Astrocyte of the cerebellum (primary cell): Measurements from ENCODE around the gene GRK6.

Experiments
- DNase-seq: peaks from one replicate; pipeline ENCODE4 v3.0.0-alpha.2; 2011; ENCODE audit warnings: low read depth
- H3K4me3 ChIP-seq: 2 replicates; pipeline ENCODE4 v1.5.1; 2011; ENCODE audit warnings: mild to moderate bottlenecking, low read depth, low read length, moderate library complexity
- in situ Hi-C: cut with HindIII; loops from 2 replicates; pipeline ENCODE4 v1.10.0; 2017; ENCODE audit warnings: low sequenced_read_pairs
- TF ChIP-seq, protein P1 (sequence below): IDR thresholded peaks from 2 replicates; pipeline ENCODE4 v1.5.1; 2012; ENCODE audit warnings: low read length, low read depth, moderate library complexity, mild to moderate bottlenecking; ENCODE audit errors: missing control alignments

Gene GRK6

DNA sequence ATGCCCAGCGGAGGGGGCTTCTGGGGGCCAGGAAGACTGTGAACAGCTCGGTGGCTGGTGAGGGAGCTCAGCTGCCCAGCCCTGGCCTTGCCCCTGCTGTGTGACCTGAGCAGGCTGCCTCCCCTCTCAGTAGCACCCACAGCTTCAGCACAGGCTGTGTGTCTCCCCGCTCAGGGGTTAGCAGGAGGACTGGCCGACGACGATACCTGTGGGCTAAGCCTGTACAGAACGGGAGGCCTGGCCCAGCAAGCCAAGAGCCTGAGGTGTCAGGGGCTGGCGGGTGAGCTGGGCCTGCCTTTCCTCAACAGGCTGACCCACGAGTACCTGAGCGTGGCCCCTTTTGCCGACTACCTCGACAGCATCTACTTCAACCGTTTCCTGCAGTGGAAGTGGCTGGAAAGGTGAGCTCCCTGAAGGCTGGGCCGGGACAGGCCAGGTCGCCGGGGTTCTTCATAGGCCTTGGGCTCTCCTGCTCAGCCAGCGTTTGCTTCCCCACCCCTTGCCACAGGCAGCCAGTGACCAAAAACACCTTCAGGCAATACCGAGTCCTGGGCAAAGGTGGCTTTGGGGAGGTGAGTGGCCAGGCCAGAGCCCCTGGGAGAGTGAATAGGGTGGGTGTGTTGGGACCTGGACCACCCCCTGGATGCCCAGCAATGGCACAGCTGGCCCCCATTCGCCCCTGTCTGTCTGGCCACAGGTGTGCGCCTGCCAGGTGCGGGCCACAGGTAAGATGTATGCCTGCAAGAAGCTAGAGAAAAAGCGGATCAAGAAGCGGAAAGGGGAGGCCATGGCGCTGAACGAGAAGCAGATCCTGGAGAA, 6.6 kb downstream of the GRK6 start:
- H3K4me3 ChIP-seq = no peak overlapping the region
- in situ Hi-C loops = no loop called here
- TF ChIP-seq, protein P1, sequence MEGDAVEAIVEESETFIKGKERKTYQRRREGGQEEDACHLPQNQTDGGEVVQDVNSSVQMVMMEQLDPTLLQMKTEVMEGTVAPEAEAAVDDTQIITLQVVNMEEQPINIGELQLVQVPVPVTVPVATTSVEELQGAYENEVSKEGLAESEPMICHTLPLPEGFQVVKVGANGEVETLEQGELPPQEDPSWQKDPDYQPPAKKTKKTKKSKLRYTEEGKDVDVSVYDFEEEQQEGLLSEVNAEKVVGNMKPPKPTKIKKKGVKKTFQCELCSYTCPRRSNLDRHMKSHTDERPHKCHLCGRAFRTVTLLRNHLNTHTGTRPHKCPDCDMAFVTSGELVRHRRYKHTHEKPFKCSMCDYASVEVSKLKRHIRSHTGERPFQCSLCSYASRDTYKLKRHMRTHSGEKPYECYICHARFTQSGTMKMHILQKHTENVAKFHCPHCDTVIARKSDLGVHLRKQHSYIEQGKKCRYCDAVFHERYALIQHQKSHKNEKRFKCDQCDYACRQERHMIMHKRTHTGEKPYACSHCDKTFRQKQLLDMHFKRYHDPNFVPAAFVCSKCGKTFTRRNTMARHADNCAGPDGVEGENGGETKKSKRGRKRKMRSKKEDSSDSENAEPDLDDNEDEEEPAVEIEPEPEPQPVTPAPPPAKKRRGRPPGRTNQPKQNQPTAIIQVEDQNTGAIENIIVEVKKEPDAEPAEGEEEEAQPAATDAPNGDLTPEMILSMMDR = no peak
- no peak for DNase-seq

DNA sequence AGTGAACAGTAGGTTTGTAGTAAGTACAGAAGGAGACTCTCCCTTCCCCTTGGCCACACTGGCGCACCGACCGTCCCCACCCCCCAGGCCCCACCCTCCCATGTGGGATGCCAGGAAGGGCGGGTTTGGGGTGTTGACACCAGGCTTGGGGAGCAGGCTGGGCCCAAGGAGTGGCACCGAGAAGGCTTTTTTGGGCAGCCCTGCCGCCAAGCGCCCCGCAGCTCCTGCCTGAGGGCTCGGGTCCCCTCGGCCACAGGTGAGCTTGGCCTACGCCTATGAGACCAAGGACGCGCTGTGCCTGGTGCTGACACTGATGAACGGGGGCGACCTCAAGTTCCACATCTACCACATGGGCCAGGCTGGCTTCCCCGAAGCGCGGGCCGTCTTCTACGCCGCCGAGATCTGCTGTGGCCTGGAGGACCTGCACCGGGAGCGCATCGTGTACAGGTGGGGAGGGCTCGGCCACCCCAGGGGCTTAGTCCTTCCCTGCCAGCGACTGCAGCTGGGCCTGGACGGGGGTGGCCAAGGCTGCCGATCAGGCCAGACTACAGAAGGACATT, 7.3 kb downstream of the GRK6 start:
- no peak for DNase-seq
- in situ Hi-C loops = no loop called here
- no peak overlapping the region for H3K4me3 ChIP-seq
- TF ChIP-seq, protein P1 = no peak

DNA sequence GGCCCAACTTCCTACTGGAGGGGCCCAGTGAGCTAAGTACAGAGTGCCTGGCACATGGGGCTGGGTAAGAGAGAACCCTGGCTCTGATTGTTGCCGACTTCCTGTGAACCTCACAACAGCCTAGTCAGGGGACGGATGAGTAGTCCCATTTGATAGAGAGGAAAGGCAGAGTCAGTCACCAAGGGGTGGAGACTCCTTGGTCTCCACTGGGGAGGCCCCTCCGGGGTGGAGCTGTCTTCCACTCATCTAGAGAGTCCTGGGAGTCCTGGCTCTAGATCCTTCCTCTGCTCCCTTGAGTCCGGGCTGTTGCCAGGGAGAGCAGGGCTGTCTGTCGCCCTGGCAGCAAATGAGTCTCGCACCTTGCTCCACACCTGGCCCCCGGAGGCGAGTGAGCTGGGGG, 8.0 kb downstream of the GRK6 start:
- in situ Hi-C loops = no loop called here
- no peak for DNase-seq
- H3K4me3 ChIP-seq = no peak overlapping the region
- TF ChIP-seq, protein P1 = no peak

DNA sequence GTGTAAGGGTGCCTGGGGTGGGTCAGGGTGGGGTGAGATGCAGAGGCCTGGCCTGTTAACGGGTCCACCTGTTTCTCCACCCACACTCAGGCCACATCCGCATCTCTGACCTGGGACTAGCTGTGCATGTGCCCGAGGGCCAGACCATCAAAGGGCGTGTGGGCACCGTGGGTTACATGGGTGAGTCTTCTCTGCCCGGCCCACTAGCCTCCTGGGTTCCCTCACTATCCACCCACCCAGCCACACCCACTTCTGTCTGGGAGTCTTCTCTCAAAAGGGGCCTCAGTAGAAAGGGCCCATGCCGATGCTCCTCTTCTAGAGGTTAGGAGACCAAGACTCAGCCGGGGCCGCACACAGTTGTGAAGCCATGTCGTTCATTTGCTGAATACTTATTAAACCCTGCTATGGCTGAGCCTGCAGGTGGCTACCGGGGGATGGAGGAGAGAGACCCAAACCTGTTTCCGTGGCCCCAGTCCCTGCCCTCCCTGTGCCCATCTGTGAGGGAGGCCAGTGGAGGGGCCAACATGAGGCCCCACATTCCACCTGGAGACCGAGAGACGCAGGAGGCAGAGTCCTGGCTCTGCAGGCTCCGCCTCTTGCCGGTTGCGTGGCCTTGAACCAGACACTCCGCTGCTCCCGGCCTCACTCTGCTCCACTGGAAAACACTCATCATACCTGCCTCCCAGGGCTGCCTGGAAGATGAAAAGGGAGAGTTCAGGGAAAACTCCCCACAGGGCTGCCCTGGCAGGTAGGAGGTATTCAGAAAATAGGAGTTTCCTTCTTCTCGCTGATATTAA, 8.7 kb downstream of the GRK6 start:
- TF ChIP-seq, protein P1 = no peak
- in situ Hi-C loops = no loop called here
- DNase-seq = no peak
- H3K4me3 ChIP-seq = no peak overlapping the region

DNA sequence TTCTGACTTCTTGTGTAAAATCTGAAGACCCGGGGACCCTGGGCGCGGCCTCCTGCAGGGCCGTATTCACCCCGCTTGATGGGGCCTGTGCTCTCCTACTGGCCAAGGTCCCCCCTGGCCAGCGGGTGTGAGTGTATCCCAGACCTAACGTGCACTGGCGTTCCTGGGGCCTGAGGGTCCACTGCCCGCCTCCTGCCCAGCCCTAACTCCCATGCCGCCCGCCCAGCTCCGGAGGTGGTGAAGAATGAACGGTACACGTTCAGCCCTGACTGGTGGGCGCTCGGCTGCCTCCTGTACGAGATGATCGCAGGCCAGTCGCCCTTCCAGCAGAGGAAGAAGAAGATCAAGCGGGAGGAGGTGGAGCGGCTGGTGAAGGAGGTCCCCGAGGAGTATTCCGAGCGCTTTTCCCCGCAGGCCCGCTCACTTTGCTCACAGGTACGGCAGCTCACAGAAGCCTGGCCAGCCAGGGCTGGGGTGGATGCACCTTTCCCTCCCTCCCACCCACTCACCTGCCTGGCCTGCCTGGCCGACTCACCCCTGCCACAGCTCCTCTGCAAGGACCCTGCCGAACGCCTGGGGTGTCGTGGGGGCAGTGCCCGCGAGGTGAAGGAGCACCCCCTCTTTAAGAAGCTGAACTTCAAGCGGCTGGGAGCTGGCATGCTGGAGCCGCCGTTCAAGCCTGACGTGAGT, 9.5 kb downstream of the GRK6 start:
- TF ChIP-seq, protein P1 = no peak
- in situ Hi-C loops = no loop called here
- no peak for DNase-seq
- no peak overlapping the region for H3K4me3 ChIP-seq

DNA sequence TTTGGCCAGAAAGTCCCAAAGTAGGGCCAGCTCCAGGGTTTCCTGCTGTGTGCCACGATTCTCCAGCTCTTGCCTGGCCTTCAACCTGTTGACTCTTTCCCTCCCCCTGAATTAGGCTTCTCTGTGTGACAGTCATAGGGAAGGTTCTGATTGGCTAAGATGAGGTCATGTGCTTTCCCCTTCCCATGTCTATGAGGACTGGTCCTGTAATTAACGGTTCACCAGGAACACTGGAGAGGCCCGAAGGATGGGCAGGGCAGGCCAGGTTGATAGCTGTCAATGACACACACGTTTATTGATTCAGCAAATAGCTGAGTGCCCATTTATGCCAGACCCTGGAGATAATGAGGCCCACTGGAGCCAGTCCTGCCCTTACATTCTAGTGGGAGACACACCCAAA, 11.1 kb downstream of the GRK6 start:
- DNase-seq = no peak
- TF ChIP-seq, protein P1 = no peak
- H3K4me3 ChIP-seq = no peak overlapping the region
- in situ Hi-C loops = no loop called here
